ENCODE results near the gene HTR1E. TPM values are rescaled to one million over a fixed set of nuclear protein-coding genes. Genes with fewer than 3 reads are reported as not detected.

Gene HTR1E
- total and polyA plus RNA-seq, 2 donors (not counting 1 experiment from before 2014, with no cell fraction given), result not detected

- peak in 1 of 2 donors; percentile 64 for DNase-seq (ENCODE audit: low read depth in 2 of 2)
- Histone ChIP-seq H3K36me3 (ENCODE audit: control insufficient read depth, insufficient read depth, low read length) (no peaks in the 10 kb centered on the region), H3K4me1 (ENCODE audit: control insufficient read depth, extremely low read depth, insufficient read depth, low read length) (no peaks in the 10 kb centered on the region), H3K79me2 (ENCODE audit: control insufficient read depth, insufficient read depth, low read length) (no peaks in the 10 kb centered on the region), H2AFZ (ENCODE audit: low read length) (no peak overlapping the region), H3K9ac (ENCODE audit: insufficient read depth, low read length) (no peak overlapping the region), H3K4me3 (replicated peaks in 1 of 4; ENCODE audit: control extremely low read depth in 1 of 4, insufficient read depth in 1 of 4, low read depth in 3 of 4, low read length in 4 of 4) (no peak overlapping the region), H3K27me3 (ENCODE audit: control insufficient read depth, insufficient read depth, low read length) (no peaks in the 10 kb centered on the region), H3K4me2 (ENCODE audit: extremely low read depth, insufficient read depth, low read length) (no peak overlapping the region), H4K20me1 (ENCODE audit: control insufficient read depth, extremely low read depth, insufficient read depth, low read length) (no peaks in the 10 kb centered on the region), H3K27ac (ENCODE audit: insufficient read depth, low read length) (no peak overlapping the region), H3K9me3 (ENCODE audit: control insufficient read depth, insufficient read depth, low read depth, low read length) (no peaks in the 10 kb centered on the region)
- TF ChIP-seq, protein P1, sequence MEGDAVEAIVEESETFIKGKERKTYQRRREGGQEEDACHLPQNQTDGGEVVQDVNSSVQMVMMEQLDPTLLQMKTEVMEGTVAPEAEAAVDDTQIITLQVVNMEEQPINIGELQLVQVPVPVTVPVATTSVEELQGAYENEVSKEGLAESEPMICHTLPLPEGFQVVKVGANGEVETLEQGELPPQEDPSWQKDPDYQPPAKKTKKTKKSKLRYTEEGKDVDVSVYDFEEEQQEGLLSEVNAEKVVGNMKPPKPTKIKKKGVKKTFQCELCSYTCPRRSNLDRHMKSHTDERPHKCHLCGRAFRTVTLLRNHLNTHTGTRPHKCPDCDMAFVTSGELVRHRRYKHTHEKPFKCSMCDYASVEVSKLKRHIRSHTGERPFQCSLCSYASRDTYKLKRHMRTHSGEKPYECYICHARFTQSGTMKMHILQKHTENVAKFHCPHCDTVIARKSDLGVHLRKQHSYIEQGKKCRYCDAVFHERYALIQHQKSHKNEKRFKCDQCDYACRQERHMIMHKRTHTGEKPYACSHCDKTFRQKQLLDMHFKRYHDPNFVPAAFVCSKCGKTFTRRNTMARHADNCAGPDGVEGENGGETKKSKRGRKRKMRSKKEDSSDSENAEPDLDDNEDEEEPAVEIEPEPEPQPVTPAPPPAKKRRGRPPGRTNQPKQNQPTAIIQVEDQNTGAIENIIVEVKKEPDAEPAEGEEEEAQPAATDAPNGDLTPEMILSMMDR (conservative IDR thresholded peaks at IDR 0.05 in 1 of 2, IDR thresholded peaks at IDR 0.05 in 1 of 2; ENCODE audit: low read depth in 1 of 2, low read length in 2 of 2), result no peak
- no peak for TF ChIP-seq EZH2 (IDR thresholded peaks at IDR 0.05; ENCODE audit: low read length, missing control alignments)
Measured at GRCh38 chr6:86961455-86962200, 24.3 kb downstream of the HTR1E start.

- TF ChIP-seq EZH2 (IDR thresholded peaks at IDR 0.05; ENCODE audit: low read length, missing control alignments), result no peak
- TF ChIP-seq, protein P1 (conservative IDR thresholded peaks at IDR 0.05 in 1 of 2, IDR thresholded peaks at IDR 0.05 in 1 of 2; ENCODE audit: low read depth in 1 of 2, low read length in 2 of 2), result no peak
- Histone ChIP-seq H2AFZ (ENCODE audit: low read length) (no peak overlapping the region), H3K36me3 (ENCODE audit: control insufficient read depth, insufficient read depth, low read length) (no peaks in the 10 kb centered on the region), H4K20me1 (ENCODE audit: control insufficient read depth, extremely low read depth, insufficient read depth, low read length) (no peaks in the 10 kb centered on the region), H3K27me3 (ENCODE audit: control insufficient read depth, insufficient read depth, low read length) (no peaks in the 10 kb centered on the region), H3K4me1 (ENCODE audit: control insufficient read depth, extremely low read depth, insufficient read depth, low read length) (no peaks in the 10 kb centered on the region), H3K27ac (ENCODE audit: insufficient read depth, low read length) (no peak overlapping the region), H3K4me2 (ENCODE audit: extremely low read depth, insufficient read depth, low read length) (no peak overlapping the region), H3K9me3 (ENCODE audit: control insufficient read depth, insufficient read depth, low read depth, low read length) (no peaks in the 10 kb centered on the region), H3K9ac (ENCODE audit: insufficient read depth, low read length) (no peak overlapping the region), H3K4me3 (replicated peaks in 1 of 4; ENCODE audit: control extremely low read depth in 1 of 4, insufficient read depth in 1 of 4, low read depth in 3 of 4, low read length in 4 of 4) (no peak overlapping the region), H3K79me2 (ENCODE audit: control insufficient read depth, insufficient read depth, low read length) (no peaks in the 10 kb centered on the region)
- peak in 1 of 2 donors; percentile 25 for DNase-seq (ENCODE audit: low read depth in 2 of 2)
Measured at GRCh38 chr6:86963352-86963751, 26.0 kb downstream of the HTR1E start.

- Histone ChIP-seq H3K9me3 (ENCODE audit: control insufficient read depth, insufficient read depth, low read depth, low read length) (no peaks in the 10 kb centered on the region), H3K27me3 (ENCODE audit: control insufficient read depth, insufficient read depth, low read length) (no peaks in the 10 kb centered on the region), H2AFZ (ENCODE audit: low read length) (no peak overlapping the region), H3K36me3 (ENCODE audit: control insufficient read depth, insufficient read depth, low read length) (no peaks in the 10 kb centered on the region), H3K4me1 (ENCODE audit: control insufficient read depth, extremely low read depth, insufficient read depth, low read length) (no peaks in the 10 kb centered on the region), H4K20me1 (ENCODE audit: control insufficient read depth, extremely low read depth, insufficient read depth, low read length) (no peaks in the 10 kb centered on the region), H3K9ac (ENCODE audit: insufficient read depth, low read length) (no peak overlapping the region), H3K4me2 (ENCODE audit: extremely low read depth, insufficient read depth, low read length) (no peak overlapping the region), H3K27ac (ENCODE audit: insufficient read depth, low read length) (no peak overlapping the region), H3K79me2 (ENCODE audit: control insufficient read depth, insufficient read depth, low read length) (no peaks in the 10 kb centered on the region), H3K4me3 (replicated peaks in 1 of 4; ENCODE audit: control extremely low read depth in 1 of 4, insufficient read depth in 1 of 4, low read depth in 3 of 4, low read length in 4 of 4) (no peak overlapping the region)
- TF ChIP-seq, protein P1 (conservative IDR thresholded peaks at IDR 0.05 in 1 of 2, IDR thresholded peaks at IDR 0.05 in 1 of 2; ENCODE audit: low read depth in 1 of 2, low read length in 2 of 2), result no peak
- TF ChIP-seq EZH2 (IDR thresholded peaks at IDR 0.05; ENCODE audit: low read length, missing control alignments), result no peak
- DNase-seq (ENCODE audit: low read depth in 2 of 2), result no peak
Measured at GRCh38 chr6:86964029-86964579, 26.8 kb downstream of the HTR1E start.
